Measurements from ENCODE around the gene PAK5. TPM values are rescaled to one million over a fixed set of nuclear protein-coding genes. Genes with fewer than 3 reads are reported as not detected.

PAK5 gene
- total and polyA plus RNA-seq, 7 experiments from 2014 or later: not detected

DNA sequence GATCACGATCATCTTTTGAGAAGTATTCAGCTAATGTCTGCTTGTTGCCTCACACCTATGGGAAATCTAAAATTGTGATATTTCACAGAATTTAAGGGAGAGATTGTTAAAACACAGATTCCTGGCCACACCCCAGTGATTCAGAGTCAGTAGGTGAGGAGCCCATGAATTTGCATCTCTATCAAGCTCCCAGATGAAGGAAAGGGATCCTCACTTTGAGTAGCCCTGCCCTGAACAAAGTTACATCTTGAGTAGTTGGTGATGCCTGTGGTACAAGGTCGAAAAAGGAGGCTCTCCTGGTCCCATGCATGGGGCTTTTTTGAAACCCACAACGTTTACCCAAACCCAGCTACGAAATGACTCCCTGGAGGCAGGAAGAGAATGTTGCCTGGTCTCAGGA is 79.5 kb downstream of the PAK5 start:
- ATAC-seq: no peak
- no peaks in the 10 kb centered on the region for H3K27me3 ChIP-seq (ENCODE audit: control insufficient read depth in 2 of 2, insufficient read depth in 2 of 2, low read length in 2 of 2)
- Mint-ChIP-seq H3K27ac (no peak overlapping the region), H3K27me3 (no peaks in the 10 kb centered on the region), H3K4me1 (no peaks in the 10 kb centered on the region), H3K36me3 (peaks cover 0 to 5% (median 0%) of the 10 kb centered on the region in 5 donors), H3K9me3 (peaks cover 0 to 25% (median 7%) of the 10 kb centered on the region in 11 donors), H3K4me3 (no peak overlapping the region)
- no peak overlapping the region for H3K4me3 ChIP-seq (ENCODE audit: low read length)
- no peaks in the 10 kb centered on the region for H3K9me3 ChIP-seq (ENCODE audit: control insufficient read depth in 2 of 3, low read length in 3 of 3)
- H3K27ac ChIP-seq (ENCODE audit: low read depth, low read length): no peak overlapping the region
- H3K36me3 ChIP-seq (ENCODE audit: control insufficient read depth in 2 of 3, insufficient read depth in 3 of 3, low read length in 3 of 3): no peaks in the 10 kb centered on the region
- H3K4me1 ChIP-seq (ENCODE audit: control insufficient read depth in 2 of 2, insufficient read depth in 2 of 2, low read length in 2 of 2): no peaks in the 10 kb centered on the region
- intact Hi-C loops (cut with micrococcal nuclease): no loop called here
- ChIA-PET POLR2A (no interaction called here), CTCF (no interaction called here)
- no peak for DNase-seq

DNA sequence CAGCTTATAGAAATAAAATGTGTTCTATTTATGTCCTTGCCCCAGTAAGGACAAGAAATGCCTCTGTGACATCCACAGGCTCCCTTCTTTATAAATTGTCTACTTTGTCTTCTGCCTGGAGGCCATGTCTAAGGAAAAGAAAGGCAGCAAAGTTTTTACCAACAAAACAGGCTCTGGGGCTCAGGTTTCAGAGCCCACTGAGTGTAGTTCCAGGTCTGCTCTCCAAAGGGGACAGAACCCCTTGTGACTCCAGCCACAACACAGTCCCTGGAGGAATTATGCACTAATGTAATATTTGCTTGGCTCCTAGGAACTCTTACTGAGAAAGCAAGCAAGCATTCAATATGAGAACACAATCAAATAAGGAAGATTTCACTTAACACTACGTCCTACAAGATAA is 80.1 kb downstream of the PAK5 start:
- H3K4me1 ChIP-seq (ENCODE audit: control insufficient read depth in 2 of 2, insufficient read depth in 2 of 2, low read length in 2 of 2): no peaks in the 10 kb centered on the region
- Mint-ChIP-seq H3K36me3 (peaks cover 0 to 5% (median 0%) of the 10 kb centered on the region in 5 donors), H3K27ac (no peak overlapping the region), H3K27me3 (no peaks in the 10 kb centered on the region), H3K4me3 (no peak overlapping the region), H3K9me3 (peaks cover 0 to 25% (median 7%) of the 10 kb centered on the region in 11 donors), H3K4me1 (no peaks in the 10 kb centered on the region)
- H3K4me3 ChIP-seq (ENCODE audit: low read length): no peak overlapping the region
- intact Hi-C loops (cut with micrococcal nuclease): no loop called here
- DNase-seq (no peak), ATAC-seq (no peak)
- CTCF ChIA-PET: no interaction called here
- POLR2A ChIA-PET: no interaction called here
- no peaks in the 10 kb centered on the region for H3K36me3 ChIP-seq (ENCODE audit: control insufficient read depth in 2 of 3, insufficient read depth in 3 of 3, low read length in 3 of 3)
- no peaks in the 10 kb centered on the region for H3K27me3 ChIP-seq (ENCODE audit: control insufficient read depth in 2 of 2, insufficient read depth in 2 of 2, low read length in 2 of 2)
- no peaks in the 10 kb centered on the region for H3K9me3 ChIP-seq (ENCODE audit: control insufficient read depth in 2 of 3, low read length in 3 of 3)
- no peak overlapping the region for H3K27ac ChIP-seq (ENCODE audit: low read depth, low read length)

DNA sequence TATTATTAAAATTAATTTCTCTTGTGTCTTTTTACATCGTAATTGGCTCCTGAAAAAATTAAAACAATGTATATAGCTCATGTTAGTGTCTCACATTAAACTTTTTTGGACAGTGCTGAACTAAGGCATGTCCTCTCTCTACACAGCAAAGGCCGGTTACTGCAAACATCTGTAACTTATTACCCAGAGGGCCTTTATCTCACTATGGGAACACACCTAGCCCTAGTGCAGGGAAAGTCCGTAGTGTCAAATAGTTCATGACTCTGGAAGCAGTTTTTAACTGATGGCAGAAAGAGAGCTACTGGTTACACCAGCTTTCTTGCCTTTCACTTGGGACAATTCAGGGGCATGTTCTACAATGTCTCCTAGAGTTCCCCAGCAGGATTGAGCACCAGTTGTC is 82.2 kb downstream of the PAK5 start:
- intact Hi-C loops (cut with micrococcal nuclease): no loop called here
- Mint-ChIP-seq H3K4me3 (no peak overlapping the region), H3K4me1 (no peaks in the 10 kb centered on the region), H3K27me3 (no peaks in the 10 kb centered on the region), H3K9me3 (peaks cover 0 to 22% (median 6%) of the 10 kb centered on the region in 11 donors), H3K36me3 (peaks cover 0 to 5% (median 0%) of the 10 kb centered on the region in 5 donors), H3K27ac (no peak overlapping the region)
- no peak overlapping the region for H3K4me3 ChIP-seq (ENCODE audit: low read length)
- H3K9me3 ChIP-seq (ENCODE audit: control insufficient read depth in 2 of 3, low read length in 3 of 3): no peaks in the 10 kb centered on the region
- H3K4me1 ChIP-seq (ENCODE audit: control insufficient read depth in 2 of 2, insufficient read depth in 2 of 2, low read length in 2 of 2): no peaks in the 10 kb centered on the region
- DNase-seq (no peak), ATAC-seq (no peak)
- no peaks in the 10 kb centered on the region for H3K27me3 ChIP-seq (ENCODE audit: control insufficient read depth in 2 of 2, insufficient read depth in 2 of 2, low read length in 2 of 2)
- H3K36me3 ChIP-seq (ENCODE audit: control insufficient read depth in 2 of 3, insufficient read depth in 3 of 3, low read length in 3 of 3): no peaks in the 10 kb centered on the region
- H3K27ac ChIP-seq (ENCODE audit: low read depth, low read length): no peak overlapping the region
- ChIA-PET POLR2A (no interaction called here), CTCF (no interaction called here)

DNA sequence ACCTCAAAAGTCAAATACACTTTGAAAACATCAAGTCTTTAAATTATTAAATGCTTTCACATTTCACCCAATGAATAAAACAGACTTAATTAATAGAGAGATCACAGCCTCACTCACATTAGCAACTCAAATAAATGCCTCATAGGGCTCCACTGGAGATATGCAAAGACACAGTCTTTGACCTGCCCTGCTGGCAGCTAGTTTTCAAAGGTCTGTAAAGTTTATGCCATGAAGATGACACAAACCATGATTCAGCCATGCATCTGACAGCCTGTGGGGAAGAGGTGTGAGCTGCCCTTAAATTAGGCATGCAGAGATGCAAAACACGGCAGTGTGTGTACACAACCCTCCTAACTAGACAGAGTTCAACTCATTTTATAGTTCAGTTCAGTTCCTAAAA is 83.6 kb downstream of the PAK5 start:
- Mint-ChIP-seq H3K36me3 (peaks cover 0 to 5% (median 0%) of the 10 kb centered on the region in 5 donors), H3K9me3 (peaks cover 0 to 15% (median 4%) of the 10 kb centered on the region in 11 donors), H3K4me1 (no peaks in the 10 kb centered on the region), H3K4me3 (no peak overlapping the region), H3K27me3 (peaks cover 0 to 3% (median 0%) of the 10 kb centered on the region in 5 donors), H3K27ac (no peak overlapping the region)
- Histone ChIP-seq H3K27ac (ENCODE audit: low read depth, low read length) (no peak overlapping the region), H3K4me1 (ENCODE audit: control insufficient read depth in 2 of 2, insufficient read depth in 2 of 2, low read length in 2 of 2) (no peaks in the 10 kb centered on the region), H3K27me3 (ENCODE audit: control insufficient read depth in 2 of 2, insufficient read depth in 2 of 2, low read length in 2 of 2) (no peaks in the 10 kb centered on the region), H3K9me3 (ENCODE audit: control insufficient read depth in 2 of 3, low read length in 3 of 3) (no peaks in the 10 kb centered on the region), H3K36me3 (ENCODE audit: control insufficient read depth in 2 of 3, insufficient read depth in 3 of 3, low read length in 3 of 3) (no peaks in the 10 kb centered on the region), H3K4me3 (ENCODE audit: low read length) (no peak overlapping the region)
- ATAC-seq: no peak
- ChIA-PET POLR2A (no interaction called here), CTCF (no interaction called here)
- no peak for DNase-seq
- intact Hi-C loops (cut with micrococcal nuclease): no loop called here

DNA sequence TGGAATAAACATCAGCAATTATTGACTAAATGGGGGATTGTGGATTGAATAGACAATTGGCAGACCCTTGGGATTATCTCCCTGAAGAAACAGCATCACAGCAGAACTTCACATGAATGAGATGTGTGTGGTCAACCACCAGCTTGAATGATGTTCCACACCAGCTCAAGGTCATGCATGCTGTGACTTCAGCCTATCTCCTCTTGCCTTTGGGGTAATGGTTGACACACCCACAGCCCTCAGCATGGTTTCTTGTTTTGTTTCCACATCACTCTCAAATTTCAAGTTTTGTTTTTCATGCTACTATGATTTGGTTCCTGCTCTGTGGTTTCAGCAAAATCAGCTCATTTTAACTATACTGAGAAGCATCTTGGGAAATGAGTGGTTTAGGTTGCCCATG is 94.3 kb downstream of the PAK5 start:
- ChIA-PET CTCF (no interaction called here), POLR2A (no interaction called here)
- Histone ChIP-seq H3K27me3 (ENCODE audit: control insufficient read depth in 2 of 2, insufficient read depth in 2 of 2, low read length in 2 of 2) (no peaks in the 10 kb centered on the region), H3K4me1 (ENCODE audit: control insufficient read depth in 2 of 2, insufficient read depth in 2 of 2, low read length in 2 of 2) (no peaks in the 10 kb centered on the region), H3K36me3 (ENCODE audit: control insufficient read depth in 2 of 3, insufficient read depth in 3 of 3, low read length in 3 of 3) (no peaks in the 10 kb centered on the region), H3K9me3 (ENCODE audit: control insufficient read depth in 2 of 3, low read length in 3 of 3) (no peaks in the 10 kb centered on the region), H3K27ac (ENCODE audit: low read depth, low read length) (no peak overlapping the region), H3K4me3 (ENCODE audit: low read length) (no peak overlapping the region)
- H3K4me1 Mint-ChIP-seq: no peaks in the 10 kb centered on the region
- no peaks in the 10 kb centered on the region for H3K36me3 Mint-ChIP-seq
- H3K9me3 Mint-ChIP-seq: peaks cover 0 to 19% (median 9%) of the 10 kb centered on the region in 11 donors
- no peaks in the 10 kb centered on the region for H3K27me3 Mint-ChIP-seq
- ATAC-seq: no peak
- H3K27ac Mint-ChIP-seq: no peak overlapping the region
- DNase-seq: no peak
- H3K4me3 Mint-ChIP-seq: no peak overlapping the region
- intact Hi-C loops (cut with micrococcal nuclease): no loop called here

DNA sequence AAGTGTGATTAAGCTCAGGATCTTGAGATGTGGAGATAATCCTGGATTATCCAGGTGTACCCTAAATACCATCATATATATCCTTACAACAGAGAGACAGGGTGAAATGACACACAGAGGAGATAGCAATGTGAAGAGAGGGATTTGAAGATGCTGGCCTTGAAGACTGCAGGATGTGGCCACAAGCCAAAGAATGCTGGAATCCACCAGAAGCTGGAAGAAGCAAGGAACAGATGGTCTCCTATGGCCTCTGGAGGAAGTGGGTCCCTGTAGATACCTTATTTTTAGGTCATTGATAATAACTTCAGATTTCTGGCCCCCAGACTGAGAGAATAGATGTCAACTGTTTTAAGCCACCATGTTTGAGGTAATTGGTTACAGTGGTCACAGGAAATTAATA is 95.0 kb downstream of the PAK5 start:
- no peaks in the 10 kb centered on the region for H3K27me3 ChIP-seq (ENCODE audit: control insufficient read depth in 2 of 2, insufficient read depth in 2 of 2, low read length in 2 of 2)
- Mint-ChIP-seq H3K4me1 (no peaks in the 10 kb centered on the region), H3K9me3 (peaks cover 0 to 19% (median 9%) of the 10 kb centered on the region in 11 donors), H3K27me3 (no peaks in the 10 kb centered on the region), H3K27ac (no peak overlapping the region), H3K4me3 (no peak overlapping the region), H3K36me3 (no peaks in the 10 kb centered on the region)
- H3K27ac ChIP-seq (ENCODE audit: low read depth, low read length): no peak overlapping the region
- POLR2A ChIA-PET: no interaction called here
- CTCF ChIA-PET: no interaction called here
- no peaks in the 10 kb centered on the region for H3K36me3 ChIP-seq (ENCODE audit: control insufficient read depth in 2 of 3, insufficient read depth in 3 of 3, low read length in 3 of 3)
- no peaks in the 10 kb centered on the region for H3K4me1 ChIP-seq (ENCODE audit: control insufficient read depth in 2 of 2, insufficient read depth in 2 of 2, low read length in 2 of 2)
- intact Hi-C loops (cut with micrococcal nuclease): no loop called here
- no peaks in the 10 kb centered on the region for H3K9me3 ChIP-seq (ENCODE audit: control insufficient read depth in 2 of 3, low read length in 3 of 3)
- ATAC-seq (no peak), DNase-seq (no peak)
- H3K4me3 ChIP-seq (ENCODE audit: low read length): no peak overlapping the region

DNA sequence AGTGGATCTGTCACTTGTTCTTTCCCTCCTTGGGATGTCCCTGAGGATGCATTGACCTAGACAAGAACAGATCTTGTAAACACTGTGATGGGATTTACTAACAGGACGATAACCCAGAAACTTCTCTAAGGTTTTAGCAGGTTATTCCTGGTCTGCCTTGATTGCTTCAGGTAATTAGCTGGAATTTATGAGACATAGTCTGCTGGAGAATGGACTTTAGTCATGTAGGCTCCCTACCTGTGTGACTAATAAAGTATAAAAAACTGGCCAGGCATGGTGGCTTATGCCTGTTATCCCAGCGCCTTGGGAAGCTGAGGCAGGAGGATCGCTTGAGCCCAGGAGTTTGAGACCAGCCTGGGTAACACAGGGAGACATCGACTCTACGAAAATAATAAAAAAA is 96.1 kb downstream of the PAK5 start:
- Histone ChIP-seq H3K36me3 (ENCODE audit: control insufficient read depth in 2 of 3, insufficient read depth in 3 of 3, low read length in 3 of 3) (no peaks in the 10 kb centered on the region), H3K4me1 (ENCODE audit: control insufficient read depth in 2 of 2, insufficient read depth in 2 of 2, low read length in 2 of 2) (no peaks in the 10 kb centered on the region), H3K27ac (ENCODE audit: low read depth, low read length) (no peak overlapping the region), H3K27me3 (ENCODE audit: control insufficient read depth in 2 of 2, insufficient read depth in 2 of 2, low read length in 2 of 2) (no peaks in the 10 kb centered on the region), H3K9me3 (ENCODE audit: control insufficient read depth in 2 of 3, low read length in 3 of 3) (no peaks in the 10 kb centered on the region), H3K4me3 (ENCODE audit: low read length) (no peak overlapping the region)
- H3K4me1 Mint-ChIP-seq: no peaks in the 10 kb centered on the region
- ChIA-PET POLR2A (no interaction called here), CTCF (no interaction called here)
- H3K4me3 Mint-ChIP-seq: no peak overlapping the region
- no peak for ATAC-seq
- intact Hi-C loops (cut with micrococcal nuclease): no loop called here
- H3K9me3 Mint-ChIP-seq: peaks cover 0 to 19% (median 9%) of the 10 kb centered on the region in 11 donors
- H3K36me3 Mint-ChIP-seq: no peaks in the 10 kb centered on the region
- H3K27me3 Mint-ChIP-seq: no peaks in the 10 kb centered on the region
- H3K27ac Mint-ChIP-seq: no peak overlapping the region
- no peak for DNase-seq
